Liver (tissue), 3 donors: ENCODE results near the gene DCT.

Source experiments
- EGR1 ChIP-seq, 2 donors: IDR thresholded peaks; 2 replicates each; pipeline ENCODE4 v1.6.1; 2016 to 2018; ENCODE audit warnings: antibody characterized with exemption in 2 of 2, low read depth in 2 of 2
- SP1 ChIP-seq: IDR thresholded peaks from 2 replicates; pipeline ENCODE4 v1.6.1; 2018; ENCODE audit warnings: antibody characterized with exemption, mild to moderate bottlenecking
- TAF1 ChIP-seq: conservative IDR thresholded peaks from 2 replicates; pipeline ENCODE4 v1.6.1; 2016; ENCODE audit warnings: antibody characterized with exemption, mild to moderate bottlenecking
- YY1 ChIP-seq: IDR thresholded peaks from 2 replicates; pipeline ENCODE4 v1.6.1; 2016; ENCODE audit warnings: antibody characterized with exemption, mild to moderate bottlenecking
- TF ChIP-seq, protein P1 (sequence below): fragments of 150-350 bp; IDR thresholded peaks from 2 replicates; pipeline ENCODE4 v1.5.1; 2017; ENCODE audit warnings: improper control_type of control experiment, low read depth, low read length; ENCODE audit not compliant: missing input control
- donor health status: healthy.
- donor health status: healthy.

DNA sequence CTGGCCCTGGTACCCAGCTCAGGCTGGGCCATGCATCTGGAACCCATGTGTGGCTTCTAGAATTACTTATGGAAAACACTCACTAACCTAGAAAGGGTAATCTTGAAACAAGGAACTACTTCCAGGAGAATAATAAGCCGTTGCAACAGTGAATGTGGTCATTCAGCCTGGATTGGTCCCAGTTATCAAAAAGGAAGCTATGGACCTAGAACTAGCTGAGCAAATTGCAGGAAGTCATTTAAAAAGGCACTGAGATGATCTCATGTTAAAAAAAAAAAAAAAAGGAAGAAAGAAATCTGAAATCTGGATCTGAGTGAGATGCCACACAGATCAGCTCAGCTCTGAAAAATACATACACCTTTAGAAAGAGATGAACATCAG, 59.6 kb downstream of the DCT start:
- TF ChIP-seq EGR1 (IDR thresholded peaks at IDR 0.05; ENCODE audit: low read depth in 2 of 2) (no peak), YY1 (no peak), TAF1 (no peak), SP1 (no peak)
- TF ChIP-seq, protein P1, sequence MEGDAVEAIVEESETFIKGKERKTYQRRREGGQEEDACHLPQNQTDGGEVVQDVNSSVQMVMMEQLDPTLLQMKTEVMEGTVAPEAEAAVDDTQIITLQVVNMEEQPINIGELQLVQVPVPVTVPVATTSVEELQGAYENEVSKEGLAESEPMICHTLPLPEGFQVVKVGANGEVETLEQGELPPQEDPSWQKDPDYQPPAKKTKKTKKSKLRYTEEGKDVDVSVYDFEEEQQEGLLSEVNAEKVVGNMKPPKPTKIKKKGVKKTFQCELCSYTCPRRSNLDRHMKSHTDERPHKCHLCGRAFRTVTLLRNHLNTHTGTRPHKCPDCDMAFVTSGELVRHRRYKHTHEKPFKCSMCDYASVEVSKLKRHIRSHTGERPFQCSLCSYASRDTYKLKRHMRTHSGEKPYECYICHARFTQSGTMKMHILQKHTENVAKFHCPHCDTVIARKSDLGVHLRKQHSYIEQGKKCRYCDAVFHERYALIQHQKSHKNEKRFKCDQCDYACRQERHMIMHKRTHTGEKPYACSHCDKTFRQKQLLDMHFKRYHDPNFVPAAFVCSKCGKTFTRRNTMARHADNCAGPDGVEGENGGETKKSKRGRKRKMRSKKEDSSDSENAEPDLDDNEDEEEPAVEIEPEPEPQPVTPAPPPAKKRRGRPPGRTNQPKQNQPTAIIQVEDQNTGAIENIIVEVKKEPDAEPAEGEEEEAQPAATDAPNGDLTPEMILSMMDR = no peak
